Neural cell (in vitro differentiated cells): Measurements from ENCODE around the gene ZKSCAN1. TPM values are rescaled to one million over a fixed set of nuclear protein-coding genes. Genes with fewer than 3 reads are reported as not detected.
"Not testable (repeated sequence)": the region's sequence is repeated elsewhere in the genome, so short reads cannot be mapped to it uniquely, and the experiment has no call there.

ENCODE experiments used
- H2AFZ ChIP-seq: fragments of 200-600, 300-800 bp; sonication (generic), shearing (Covaris generic); 2 replicates; pipeline ENCODE4 v1.6.0; 2014; ENCODE audit warnings: low read depth, mild to moderate bottlenecking, antibody characterized with exemption, low read length, moderate library complexity
- H3F3A ChIP-seq: fragments of 200-600 bp; shearing (Covaris generic); 2 replicates; pipeline ENCODE4 v1.6.1; 2016; ENCODE audit warnings: mild to moderate bottlenecking, moderate library complexity, mixed read lengths, antibody characterized with exemption, low read length; ENCODE audit not compliant: insufficient read depth, poor library complexity, severe bottlenecking
- H3K27ac ChIP-seq: fragments of 200-600, 300-800 bp; sonication (generic), shearing (Covaris generic); 2 replicates; pipeline ENCODE4 v1.5.1; 2014; ENCODE audit warnings: mild to moderate bottlenecking, low read length, moderate library complexity
- H3K27me3 ChIP-seq: fragments of 300-800, 200-600 bp; sonication (generic), shearing (Covaris generic); 2 replicates; pipeline ENCODE4 v1.6.0; 2014; ENCODE audit warnings: mild to moderate bottlenecking, low read depth, low read length, moderate library complexity; ENCODE audit not compliant: insufficient read depth
- H3K36me3 ChIP-seq: fragments of 300-800, 200-600 bp; sonication (generic), shearing (Covaris generic); 2 replicates; pipeline ENCODE4 v1.5.1; 2014; ENCODE audit warnings: mild to moderate bottlenecking, antibody characterized with exemption, low read length, moderate library complexity; ENCODE audit not compliant: insufficient read depth
- H3K4me2 ChIP-seq: fragments of 300-800, 200-600 bp; sonication (generic), shearing (Covaris generic); 2 replicates; pipeline ENCODE4 v1.6.0; 2014; ENCODE audit warnings: mild to moderate bottlenecking, low read length
- H3K4me3 ChIP-seq: fragments of 300-800, 200-600 bp; sonication (generic), shearing (Covaris generic); 2 replicates; pipeline ENCODE4 v1.5.1; 2014; ENCODE audit warnings: mild to moderate bottlenecking, low read length, moderate library complexity
- H3K79me2 ChIP-seq: fragments of 200-600 bp; shearing (Covaris generic); replicated peaks from 2 replicates; pipeline ENCODE4 v1.6.0; 2014; ENCODE audit warnings: mild to moderate bottlenecking, low read length, moderate library complexity; ENCODE audit not compliant: insufficient read depth
- H3K9ac ChIP-seq: fragments of 300-800, 200-600 bp; sonication (generic), shearing (Covaris generic); 2 replicates; pipeline ENCODE4 v1.6.1; 2016; ENCODE audit warnings: mild to moderate bottlenecking, low read length, mixed read lengths
- H3K9me2 ChIP-seq: fragments of 200-600 bp; shearing (Covaris generic); 2 replicates; pipeline ENCODE4 v1.6.1; 2016; ENCODE audit warnings: mild to moderate bottlenecking, low read length, mixed read lengths; ENCODE audit not compliant: insufficient read depth
- H3K9me3 ChIP-seq: fragments of 200-600, 300-800 bp; sonication (generic), shearing (Covaris generic); 2 replicates; pipeline ENCODE4 v1.6.1; 2016; ENCODE audit warnings: mild to moderate bottlenecking, mixed run types, low read length, moderate library complexity, mixed read lengths
- H4K20me1 ChIP-seq: fragments of 200-600 bp; shearing (Covaris generic); 2 replicates; pipeline ENCODE4 v1.6.1; 2016; ENCODE audit warnings: mild to moderate bottlenecking, mixed run types; ENCODE audit not compliant: insufficient read depth
- CTCF ChIP-seq: fragments of 450-650 bp; IDR thresholded peaks from 2 replicates; pipeline ENCODE4 v1.5.1; 2014; ENCODE audit warnings: antibody characterized with exemption, mild to moderate bottlenecking, moderate library complexity; ENCODE audit not compliant: poor library complexity, severe bottlenecking
- EP300 ChIP-seq: fragments of 450-650 bp; conservative IDR thresholded peaks from 2 replicates; pipeline ENCODE4 v1.6.1; 2014; ENCODE audit warnings: antibody characterized with exemption, mild to moderate bottlenecking, moderate library complexity; ENCODE audit not compliant: poor library complexity, severe bottlenecking
- EZH2 ChIP-seq: fragments of 200-600, 300-800 bp; shearing (Covaris generic), sonication (generic); IDR thresholded peaks from 2 replicates; pipeline ENCODE4 v1.6.1; 2014; ENCODE audit warnings: antibody characterized with exemption, low read length, borderline replicate concordance, mild to moderate bottlenecking; ENCODE audit not compliant: insufficient read depth, poor library complexity, severe bottlenecking
- MXI1 ChIP-seq: fragments of 450-650 bp; conservative IDR thresholded peaks from 2 replicates; pipeline ENCODE4 v1.6.1; 2014; ENCODE audit warnings: antibody characterized with exemption, mild to moderate bottlenecking; ENCODE audit not compliant: poor library complexity, severe bottlenecking
- POLR2AphosphoS5 ChIP-seq: IDR thresholded peaks from 2 replicates; pipeline ENCODE4 v1.6.1; 2012
- RAD21 ChIP-seq: fragments of 450-650 bp; conservative IDR thresholded peaks from 2 replicates; pipeline ENCODE4 v1.6.1; 2014; ENCODE audit warnings: antibody characterized with exemption, mild to moderate bottlenecking, moderate library complexity
- SMC3 ChIP-seq: fragments of 450-650 bp; conservative IDR thresholded peaks from 2 replicates; pipeline ENCODE4 v1.6.1; 2014; ENCODE audit warnings: antibody characterized with exemption, mild to moderate bottlenecking, moderate library complexity; ENCODE audit not compliant: poor library complexity
- TAF1 ChIP-seq: IDR thresholded peaks from 2 replicates; pipeline ENCODE4 v1.6.1; 2012; ENCODE audit warnings: low read depth
- polyA plus RNA-seq: library from polyadenylated mRNA; depleted of rRNA; stranded (reverse); fragments of >200 nt; gene quantifications from 2 replicates; pipeline ENCODE4 v1.2.3, GENCODE V29; 2014
- TF ChIP-seq, protein P1 (sequence below): IDR thresholded peaks from 2 replicates; pipeline ENCODE4 v1.6.1; 2012; ENCODE audit warnings: borderline replicate concordance

ZKSCAN1 gene
- polyA plus RNA-seq, 1 donor from 2014 or later = 26.6 TPM

- H3K4me2 ChIP-seq, H3K4me3 ChIP-seq, H3F3A ChIP-seq, H3K27ac ChIP-seq, H3K27me3 ChIP-seq, H3K36me3 ChIP-seq, H2AFZ ChIP-seq, H3K79me2 ChIP-seq, H3K9me2 ChIP-seq, H4K20me1 ChIP-seq, H3K9ac ChIP-seq, H3K9me3 ChIP-seq: not testable (repeated sequence)
Measured at GRCh38 chr7:99991543-99991942, 23.9 kb upstream of the ZKSCAN1 start.

- Histone ChIP-seq H3K36me3 (no peaks in the 10 kb centered on the region), H3F3A (no peaks in the 10 kb centered on the region), H3K27me3 (no peaks in the 10 kb centered on the region), H3K27ac (no peak overlapping the region), H2AFZ (no peak overlapping the region), H3K9ac (no peak overlapping the region), H3K9me2 (no peaks in the 10 kb centered on the region), H3K79me2 (no peaks in the 10 kb centered on the region), H3K4me2 (no peak overlapping the region), H3K4me3 (no peak overlapping the region), H3K9me3 (no peaks in the 10 kb centered on the region), H4K20me1 (no peaks in the 10 kb centered on the region)
- TF ChIP-seq POLR2AphosphoS5 (no peak), CTCF (no peak), MXI1 (no peak), RAD21 (no peak), TAF1 (no peak), EP300 (no peak), EZH2 (no peak), SMC3 (no peak)
- TF ChIP-seq, protein P1, sequence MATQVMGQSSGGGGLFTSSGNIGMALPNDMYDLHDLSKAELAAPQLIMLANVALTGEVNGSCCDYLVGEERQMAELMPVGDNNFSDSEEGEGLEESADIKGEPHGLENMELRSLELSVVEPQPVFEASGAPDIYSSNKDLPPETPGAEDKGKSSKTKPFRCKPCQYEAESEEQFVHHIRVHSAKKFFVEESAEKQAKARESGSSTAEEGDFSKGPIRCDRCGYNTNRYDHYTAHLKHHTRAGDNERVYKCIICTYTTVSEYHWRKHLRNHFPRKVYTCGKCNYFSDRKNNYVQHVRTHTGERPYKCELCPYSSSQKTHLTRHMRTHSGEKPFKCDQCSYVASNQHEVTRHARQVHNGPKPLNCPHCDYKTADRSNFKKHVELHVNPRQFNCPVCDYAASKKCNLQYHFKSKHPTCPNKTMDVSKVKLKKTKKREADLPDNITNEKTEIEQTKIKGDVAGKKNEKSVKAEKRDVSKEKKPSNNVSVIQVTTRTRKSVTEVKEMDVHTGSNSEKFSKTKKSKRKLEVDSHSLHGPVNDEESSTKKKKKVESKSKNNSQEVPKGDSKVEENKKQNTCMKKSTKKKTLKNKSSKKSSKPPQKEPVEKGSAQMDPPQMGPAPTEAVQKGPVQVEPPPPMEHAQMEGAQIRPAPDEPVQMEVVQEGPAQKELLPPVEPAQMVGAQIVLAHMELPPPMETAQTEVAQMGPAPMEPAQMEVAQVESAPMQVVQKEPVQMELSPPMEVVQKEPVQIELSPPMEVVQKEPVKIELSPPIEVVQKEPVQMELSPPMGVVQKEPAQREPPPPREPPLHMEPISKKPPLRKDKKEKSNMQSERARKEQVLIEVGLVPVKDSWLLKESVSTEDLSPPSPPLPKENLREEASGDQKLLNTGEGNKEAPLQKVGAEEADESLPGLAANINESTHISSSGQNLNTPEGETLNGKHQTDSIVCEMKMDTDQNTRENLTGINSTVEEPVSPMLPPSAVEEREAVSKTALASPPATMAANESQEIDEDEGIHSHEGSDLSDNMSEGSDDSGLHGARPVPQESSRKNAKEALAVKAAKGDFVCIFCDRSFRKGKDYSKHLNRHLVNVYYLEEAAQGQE = no peak
Measured at GRCh38 chr7:99992330-99993038, 22.9 kb upstream of the ZKSCAN1 start.
